OCI-LY3 (cell line): Measurements from ENCODE around the gene ESAM.

ENCODE experiments used
- H2AFZ ChIP-seq: fragments of 200-600, 300-600 bp; shearing (Covaris generic); 2 replicates; pipeline ENCODE4 v1.6.0; 2014; ENCODE audit warnings: antibody characterized with exemption, low read depth, low read length
- H3K27ac ChIP-seq: fragments of 200-600, 300-600 bp; sonication (generic); 2 replicates; pipeline ENCODE4 v1.5.1; 2014; ENCODE audit warnings: mild to moderate bottlenecking, low read length, moderate library complexity, mixed read lengths
- H3K27me3 ChIP-seq: fragments of 200-600, 300-600 bp; sonication (generic); 2 replicates; pipeline ENCODE4 v1.6.1; 2014; ENCODE audit warnings: low read depth, low read length, mixed read lengths
- H3K36me3 ChIP-seq: fragments of 200-600, 300-600 bp; sonication (generic); replicated peaks from 2 replicates; pipeline ENCODE3; 2014; ENCODE audit warnings: low read depth, low read length, mixed read lengths
- H3K4me1 ChIP-seq: fragments of 300-600, 200-600 bp; sonication (generic); 2 replicates; pipeline ENCODE4 v1.6.1; 2014; ENCODE audit warnings: low read length, mixed read lengths
- H3K4me2 ChIP-seq: fragments of 200-600, 300-600 bp; sonication (generic); 2 replicates; pipeline ENCODE4 v1.6.1; 2014; ENCODE audit warnings: low read length, mixed read lengths
- H3K4me3 ChIP-seq: fragments of 300-600, 200-600 bp; sonication (generic); 2 replicates; pipeline ENCODE4 v1.5.1; 2014; ENCODE audit warnings: antibody characterized with exemption, mild to moderate bottlenecking, low read length, moderate library complexity
- H3K79me2 ChIP-seq: fragments of 300-600, 200-600 bp; shearing (Covaris generic); 2 replicates; pipeline ENCODE4 v1.6.1; 2014; ENCODE audit warnings: mild to moderate bottlenecking, low read length, mixed read lengths
- H3K9ac ChIP-seq: fragments of 300-600, 200-600 bp; shearing (Covaris generic); 2 replicates; pipeline ENCODE4 v1.6.0; 2014; ENCODE audit warnings: mild to moderate bottlenecking, low read length, moderate library complexity
- H3K9me3 ChIP-seq: fragments of 200-600, 300-600 bp; shearing (Covaris generic); 2 replicates; pipeline ENCODE4 v1.6.1; 2014; ENCODE audit warnings: low read length, mixed read lengths; ENCODE audit not compliant: insufficient read depth
- H4K20me1 ChIP-seq: fragments of 200-600, 300-600 bp; sonication (generic); 2 replicates; pipeline ENCODE4 v1.6.1; 2016; ENCODE audit warnings: low read length, mixed read lengths; ENCODE audit not compliant: insufficient read depth
- EZH2phosphoT487 ChIP-seq: fragments of 200-600 bp; shearing (Covaris generic); IDR thresholded peaks from 2 replicates; pipeline ENCODE4 v1.6.1; 2018; ENCODE audit warnings: antibody characterized with exemption, mixed run types, low read depth
- TF ChIP-seq, protein P1 (sequence below): fragments of 200-600, 300-600 bp; sonication (generic); IDR thresholded peaks from 2 replicates; pipeline ENCODE4 v1.5.1; 2014; ENCODE audit warnings: antibody characterized with exemption, low read length, low read depth

ESAM gene

DNA sequence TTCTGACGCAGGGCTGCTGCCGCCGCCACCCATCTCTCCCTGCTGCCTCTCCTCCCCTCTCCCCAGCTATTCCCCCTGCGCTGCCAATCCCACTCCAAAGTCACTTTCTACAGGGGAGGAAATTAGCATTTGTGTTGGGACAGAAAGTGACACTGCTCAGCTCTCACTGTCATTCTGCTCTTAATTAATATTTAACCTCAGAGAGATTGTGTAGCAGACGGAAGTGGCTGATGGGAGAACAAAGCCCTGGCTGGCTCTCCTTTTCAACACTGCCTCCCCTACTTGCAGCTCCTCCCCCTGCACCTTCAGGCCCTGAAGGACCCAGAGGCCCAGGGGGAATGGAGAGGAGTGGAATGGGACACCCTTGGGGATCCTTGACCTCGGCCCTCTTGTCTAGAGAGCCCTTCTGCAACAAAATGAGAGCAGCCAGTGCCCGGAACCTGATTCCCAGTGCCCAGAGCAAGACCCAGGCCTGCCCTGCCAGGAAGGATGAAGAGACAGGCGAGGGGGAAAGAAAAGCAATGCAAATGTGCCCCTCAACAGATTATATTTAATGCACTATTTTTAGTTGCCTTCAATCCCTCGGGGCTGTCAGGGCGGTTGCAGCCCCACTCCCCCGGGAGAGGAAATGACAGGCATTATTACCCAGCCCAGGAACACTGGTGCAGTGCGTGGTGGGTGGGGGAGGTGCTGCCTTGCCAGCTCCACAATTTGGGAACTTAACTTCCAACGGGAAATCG, 36.9 kb downstream of the ESAM start:
- no peak for TF ChIP-seq EZH2phosphoT487
- TF ChIP-seq, protein P1, sequence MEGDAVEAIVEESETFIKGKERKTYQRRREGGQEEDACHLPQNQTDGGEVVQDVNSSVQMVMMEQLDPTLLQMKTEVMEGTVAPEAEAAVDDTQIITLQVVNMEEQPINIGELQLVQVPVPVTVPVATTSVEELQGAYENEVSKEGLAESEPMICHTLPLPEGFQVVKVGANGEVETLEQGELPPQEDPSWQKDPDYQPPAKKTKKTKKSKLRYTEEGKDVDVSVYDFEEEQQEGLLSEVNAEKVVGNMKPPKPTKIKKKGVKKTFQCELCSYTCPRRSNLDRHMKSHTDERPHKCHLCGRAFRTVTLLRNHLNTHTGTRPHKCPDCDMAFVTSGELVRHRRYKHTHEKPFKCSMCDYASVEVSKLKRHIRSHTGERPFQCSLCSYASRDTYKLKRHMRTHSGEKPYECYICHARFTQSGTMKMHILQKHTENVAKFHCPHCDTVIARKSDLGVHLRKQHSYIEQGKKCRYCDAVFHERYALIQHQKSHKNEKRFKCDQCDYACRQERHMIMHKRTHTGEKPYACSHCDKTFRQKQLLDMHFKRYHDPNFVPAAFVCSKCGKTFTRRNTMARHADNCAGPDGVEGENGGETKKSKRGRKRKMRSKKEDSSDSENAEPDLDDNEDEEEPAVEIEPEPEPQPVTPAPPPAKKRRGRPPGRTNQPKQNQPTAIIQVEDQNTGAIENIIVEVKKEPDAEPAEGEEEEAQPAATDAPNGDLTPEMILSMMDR, result no peak
- H2AFZ ChIP-seq, result peak overlapping the region; percentile 49
- H3K36me3 ChIP-seq, result no peaks in the 10 kb centered on the region
- H3K27me3 ChIP-seq, result peaks cover 16% of the 10 kb centered on the region
- no peaks in the 10 kb centered on the region for H3K79me2 ChIP-seq
- peak overlapping the region; percentile 67 for H3K4me2 ChIP-seq
- peaks cover 12% of the 10 kb centered on the region for H3K4me1 ChIP-seq
- no peaks in the 10 kb centered on the region for H4K20me1 ChIP-seq
- H3K9ac ChIP-seq, result no peak overlapping the region
- H3K9me3 ChIP-seq, result no peaks in the 10 kb centered on the region
- peak overlapping the region; percentile 52 for H3K4me3 ChIP-seq
- H3K27ac ChIP-seq, result no peak overlapping the region

GRCh38 chr11:124722176-124722575, 39.9 kb downstream of the ESAM start:
- Histone ChIP-seq H3K9ac (no peak overlapping the region), H3K27me3 (peaks cover 22% of the 10 kb centered on the region), H3K9me3 (no peaks in the 10 kb centered on the region), H3K79me2 (no peaks in the 10 kb centered on the region), H4K20me1 (no peaks in the 10 kb centered on the region), H3K4me2 (no peak overlapping the region), H3K4me1 (peaks cover 12% of the 10 kb centered on the region), H3K27ac (no peak overlapping the region), H3K36me3 (no peaks in the 10 kb centered on the region), H2AFZ (no peak overlapping the region), H3K4me3 (no peak overlapping the region)
- TF ChIP-seq, protein P1, result no peak
- no peak for TF ChIP-seq EZH2phosphoT487

GRCh38 chr11:124719534-124719933, 42.6 kb downstream of the ESAM start:
- Histone ChIP-seq H3K36me3 (no peaks in the 10 kb centered on the region), H3K4me1 (no peaks in the 10 kb centered on the region), H4K20me1 (no peaks in the 10 kb centered on the region), H3K9ac (no peak overlapping the region), H3K27me3 (peaks cover 22% of the 10 kb centered on the region), H3K4me2 (no peak overlapping the region), H3K27ac (no peak overlapping the region), H2AFZ (no peak overlapping the region), H3K9me3 (no peaks in the 10 kb centered on the region), H3K79me2 (no peaks in the 10 kb centered on the region), H3K4me3 (no peak overlapping the region)
- no peak for TF ChIP-seq EZH2phosphoT487
- TF ChIP-seq, protein P1, result no peak

- Histone ChIP-seq H3K36me3 (no peaks in the 10 kb centered on the region), H3K4me1 (no peaks in the 10 kb centered on the region), H3K79me2 (no peaks in the 10 kb centered on the region), H3K27me3 (peaks cover 15% of the 10 kb centered on the region), H2AFZ (no peak overlapping the region), H3K27ac (no peak overlapping the region), H3K4me3 (no peak overlapping the region), H4K20me1 (no peaks in the 10 kb centered on the region), H3K9ac (no peak overlapping the region), H3K4me2 (no peak overlapping the region), H3K9me3 (no peaks in the 10 kb centered on the region)
- TF ChIP-seq, protein P1, result no peak
- TF ChIP-seq EZH2phosphoT487, result no peak
These were observed 43.3 kb downstream of the ESAM start for GRCh38 chr11:124718801-124719200.
